ENCODE results near the gene NMUR2.

GRCh38 chr5:152425083-152425482 is 20.0 kb upstream of the NMUR2 start:
- TF ChIP-seq CTCF (IDR thresholded peaks at IDR 0.05): no peak
- no peak for TF ChIP-seq EP300 (IDR thresholded peaks at IDR 0.05)

Data from tibial nerve (tissue), 4 donors.